Measurements from ENCODE around the gene PCDHA8.
"Not testable (repeated sequence)": the region's sequence is repeated elsewhere in the genome, so short reads cannot be mapped to it uniquely, and the experiment has no call there.

Gene PCDHA8

GRCh38 chr5:140875085-140876065 lies 34.4 kb downstream of the PCDHA8 start, which contains the start of gene PCDHA12:
Gene PCDHA12, plus strand, starts transcription at chr5:140875308. Its CDS starts 165 bp downstream, at chr5:140875473.
- DNase-seq: no peak

GRCh38 chr5:140876541-140877261 lies 35.7 kb downstream of the PCDHA8 start:
- not testable (repeated sequence) for DNase-seq

GRCh38 chr5:140877262-140877581 lies 36.2 kb downstream of the PCDHA8 start:
- DNase-seq: no peak

- DNase-seq: no peak
Observed at GRCh38 chr5:140881889-140882590, 41.1 kb downstream of the PCDHA8 start, which contains the start of gene PCDHA13. Gene PCDHA13, plus strand, starts transcription at chr5:140882124. Its CDS starts 145 bp downstream, at chr5:140882269.

- DNase-seq: no peak
Observed at GRCh38 chr5:140882591-140882899, 41.6 kb downstream of the PCDHA8 start.

- no peak for DNase-seq
Observed at GRCh38 chr5:140883373-140883772, 42.4 kb downstream of the PCDHA8 start.

GRCh38 chr5:140883927-140884697 lies 43.1 kb downstream of the PCDHA8 start:
- DNase-seq: no peak

Measured in AML-193 (cell line).